Bronchial epithelial cell (primary cell): ENCODE data around the gene OR10H5. TPM values are rescaled to one million over a fixed set of nuclear protein-coding genes. Genes with fewer than 3 reads are reported as not detected.
"Not testable (repeated sequence)": the region's sequence is repeated elsewhere in the genome, so short reads cannot be mapped to it uniquely, and the experiment has no call there.

ENCODE experiments used
- DNase-seq: peaks from one replicate; pipeline ENCODE4 v3.0.0-alpha.2; 2010; ENCODE audit warnings: low read depth
- FAIRE-seq: peaks from 2 replicates; lab custom pipeline; 2011; peaks lifted over from hg19 to GRCh38; lab: Jason Lieb, UNC
- H3K27me3 ChIP-seq: 2 replicates; pipeline ENCODE4 v1.5.1; 2011; ENCODE audit warnings: low read length; ENCODE audit not compliant: control insufficient read depth, insufficient read depth
- H3K36me3 ChIP-seq: 2 replicates; pipeline ENCODE4 v1.5.1; 2011; ENCODE audit warnings: low read length; ENCODE audit not compliant: control insufficient read depth, insufficient read depth
- H3K4me3 ChIP-seq: 2 replicates; pipeline ENCODE4 v1.5.1; 2011; ENCODE audit warnings: mild to moderate bottlenecking, low read depth, low read length, control low read depth
- total RNA-seq: library from RNA; depleted of rRNA; stranded (reverse); fragments of >200 nt; gene quantifications from 2 replicates; pipeline ENCODE4 v1.2.1, GENCODE V29; 2014
- TF ChIP-seq, protein P1 (sequence below): IDR thresholded peaks from 2 replicates; pipeline ENCODE4 v1.5.1; 2011; ENCODE audit warnings: mild to moderate bottlenecking, moderate library complexity, low read length, control low read depth, inconsistent platforms; ENCODE audit not compliant: insufficient read depth, severe bottlenecking

OR10H5 gene
- total RNA-seq, 1 donor from 2014 or later: not detected

DNA sequence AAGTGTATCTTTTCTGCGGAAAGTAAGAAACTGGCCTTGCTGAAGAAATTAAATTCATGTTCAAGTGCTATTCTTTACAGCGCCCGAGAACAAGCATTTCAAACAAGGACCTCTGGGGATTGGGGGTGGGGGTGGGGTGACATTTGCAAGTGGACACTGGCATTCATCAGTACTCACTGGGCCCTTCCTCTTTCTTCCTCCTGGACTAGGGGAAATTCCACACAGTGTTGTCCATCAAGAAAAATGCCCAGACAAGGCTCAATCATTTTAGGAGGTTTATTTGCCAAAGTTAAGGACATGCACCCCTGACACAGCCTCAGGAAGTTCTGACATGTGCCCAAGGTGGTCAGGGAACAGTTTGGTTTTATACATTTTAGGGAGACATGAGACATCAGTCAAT is 50.9 kb downstream of the OR10H5 start:
- H3K27me3 ChIP-seq: no peaks in the 10 kb centered on the region
- H3K4me3 ChIP-seq: no peak overlapping the region
- FAIRE-seq: no peak
- no peak for DNase-seq
- TF ChIP-seq, protein P1, sequence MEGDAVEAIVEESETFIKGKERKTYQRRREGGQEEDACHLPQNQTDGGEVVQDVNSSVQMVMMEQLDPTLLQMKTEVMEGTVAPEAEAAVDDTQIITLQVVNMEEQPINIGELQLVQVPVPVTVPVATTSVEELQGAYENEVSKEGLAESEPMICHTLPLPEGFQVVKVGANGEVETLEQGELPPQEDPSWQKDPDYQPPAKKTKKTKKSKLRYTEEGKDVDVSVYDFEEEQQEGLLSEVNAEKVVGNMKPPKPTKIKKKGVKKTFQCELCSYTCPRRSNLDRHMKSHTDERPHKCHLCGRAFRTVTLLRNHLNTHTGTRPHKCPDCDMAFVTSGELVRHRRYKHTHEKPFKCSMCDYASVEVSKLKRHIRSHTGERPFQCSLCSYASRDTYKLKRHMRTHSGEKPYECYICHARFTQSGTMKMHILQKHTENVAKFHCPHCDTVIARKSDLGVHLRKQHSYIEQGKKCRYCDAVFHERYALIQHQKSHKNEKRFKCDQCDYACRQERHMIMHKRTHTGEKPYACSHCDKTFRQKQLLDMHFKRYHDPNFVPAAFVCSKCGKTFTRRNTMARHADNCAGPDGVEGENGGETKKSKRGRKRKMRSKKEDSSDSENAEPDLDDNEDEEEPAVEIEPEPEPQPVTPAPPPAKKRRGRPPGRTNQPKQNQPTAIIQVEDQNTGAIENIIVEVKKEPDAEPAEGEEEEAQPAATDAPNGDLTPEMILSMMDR: no peak
- no peaks in the 10 kb centered on the region for H3K36me3 ChIP-seq

DNA sequence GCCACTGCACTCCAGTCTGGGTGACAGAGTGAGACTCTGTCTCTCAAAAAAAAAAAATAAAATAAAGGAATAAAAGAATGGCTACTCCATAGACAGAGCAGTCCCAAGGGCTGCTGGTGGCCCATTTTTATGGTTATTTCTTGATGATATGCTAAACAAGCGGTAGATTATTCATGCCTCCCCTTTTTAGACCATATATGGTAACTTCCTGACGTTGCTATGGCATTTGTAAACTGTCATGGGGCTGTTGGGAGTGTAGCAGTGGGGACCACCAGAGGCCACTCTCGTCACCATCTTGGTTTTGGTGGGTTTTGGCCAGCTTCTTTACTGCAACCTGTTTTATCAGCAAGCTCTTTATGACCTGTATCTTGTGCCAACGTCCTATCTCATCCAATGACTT is 52.4 kb downstream of the OR10H5 start:
- not testable (repeated sequence) for H3K27me3 ChIP-seq, DNase-seq, FAIRE-seq

DNA sequence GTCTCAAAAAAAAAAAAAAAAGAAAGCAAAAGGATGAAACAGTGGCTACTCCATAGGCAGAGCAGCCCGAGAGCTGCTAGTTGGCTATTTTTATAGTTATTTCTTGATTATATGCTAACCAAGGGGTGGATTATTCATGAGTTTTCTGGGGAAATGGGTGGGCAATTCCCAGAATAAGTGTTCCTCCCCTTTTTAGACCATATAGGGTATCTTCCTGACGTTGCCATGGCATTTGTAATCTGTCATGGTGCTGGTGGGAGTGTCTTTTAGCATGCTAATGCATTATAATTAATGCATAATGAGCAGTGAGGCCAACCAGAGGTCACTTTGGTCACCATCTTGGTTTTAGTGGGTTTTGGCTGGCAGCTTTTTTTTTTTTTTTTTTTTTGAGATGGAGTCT is 53.4 kb downstream of the OR10H5 start:
- TF ChIP-seq, protein P1: no peak
- no peak for FAIRE-seq
- no peaks in the 10 kb centered on the region for H3K36me3 ChIP-seq

More for the DNA sequence above, 52.4 kb downstream of the OR10H5 start:
- H3K36me3 ChIP-seq, H3K4me3 ChIP-seq: not testable (repeated sequence)

DNA sequence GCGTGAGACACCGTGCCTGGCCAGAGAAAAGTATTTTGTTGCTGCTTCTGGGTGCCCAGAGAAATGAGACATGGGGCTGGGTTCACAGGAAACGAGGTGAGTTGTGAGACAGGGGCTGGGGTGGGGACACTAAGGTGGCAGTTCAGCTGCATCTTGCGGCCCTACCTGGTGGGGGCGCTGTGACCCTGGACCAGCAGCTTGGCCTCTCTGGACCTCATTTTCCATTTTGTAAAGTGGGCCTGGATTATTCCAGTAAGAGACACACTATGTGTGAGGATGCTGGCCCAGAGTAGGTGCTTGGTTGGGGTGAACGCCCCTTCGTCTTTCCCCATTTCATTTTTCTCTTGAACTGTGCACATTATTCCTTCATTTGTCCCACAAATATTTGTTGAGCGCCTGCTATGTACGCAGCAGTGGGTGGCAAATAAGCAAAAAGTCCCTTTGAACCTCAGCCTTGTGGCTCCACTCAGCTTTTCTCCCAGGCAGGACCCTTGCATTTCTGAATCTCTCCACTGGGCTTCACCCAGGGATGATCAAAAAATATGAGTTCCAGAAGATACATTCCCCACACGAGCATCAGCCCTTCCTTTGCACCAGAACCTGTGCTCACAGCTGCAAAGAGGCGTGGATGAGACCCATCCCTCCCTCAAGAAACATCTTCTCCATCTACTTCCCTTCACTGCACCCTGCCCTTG is 54.6 kb downstream of the OR10H5 start:
- Histone ChIP-seq H3K4me3 (no peak overlapping the region), H3K27me3 (no peaks in the 10 kb centered on the region), H3K36me3 (no peaks in the 10 kb centered on the region)
- DNase-seq (no peak), FAIRE-seq (no peak)
- TF ChIP-seq, protein P1: peak; percentile 16

More for the DNA sequence above, 53.4 kb downstream of the OR10H5 start:
- no peak for DNase-seq
- H3K27me3 ChIP-seq: no peaks in the 10 kb centered on the region
- H3K4me3 ChIP-seq: no peak overlapping the region

DNA sequence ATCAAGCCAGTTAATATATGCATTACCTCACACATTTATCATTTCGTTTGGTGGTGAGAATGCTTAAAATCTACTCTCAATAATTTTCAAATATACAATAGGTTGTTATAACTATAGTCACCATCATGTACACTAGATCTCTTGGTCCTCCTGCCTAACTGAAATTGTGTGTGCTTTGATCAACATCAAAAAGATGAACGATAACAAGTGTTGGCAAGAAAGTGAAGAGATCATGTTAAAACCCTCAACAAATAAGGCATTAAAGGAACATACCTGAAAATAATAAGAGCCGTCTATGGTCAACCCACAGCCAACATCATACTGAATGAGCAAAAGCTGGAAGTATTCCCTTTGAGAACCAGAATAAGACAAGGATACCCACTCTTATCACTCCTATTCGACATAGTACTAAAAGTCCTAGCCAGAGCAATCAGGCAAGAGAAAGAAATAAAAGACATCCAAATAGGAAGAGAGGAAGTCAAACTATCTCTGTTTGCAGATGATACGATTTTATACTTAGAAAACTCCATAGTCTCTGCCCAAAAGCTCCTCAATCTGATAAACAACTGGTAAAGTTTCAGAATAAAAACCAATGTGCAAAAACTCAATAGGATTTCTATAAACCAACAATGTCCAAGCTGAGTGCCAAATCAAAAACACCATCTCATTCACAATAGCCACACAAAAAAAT is 55.9 kb downstream of the OR10H5 start:
- TF ChIP-seq, protein P1: no peak
- Histone ChIP-seq H3K27me3 (no peaks in the 10 kb centered on the region), H3K36me3 (no peaks in the 10 kb centered on the region), H3K4me3 (no peak overlapping the region)
- no peak for DNase-seq
- no peak for FAIRE-seq

DNA sequence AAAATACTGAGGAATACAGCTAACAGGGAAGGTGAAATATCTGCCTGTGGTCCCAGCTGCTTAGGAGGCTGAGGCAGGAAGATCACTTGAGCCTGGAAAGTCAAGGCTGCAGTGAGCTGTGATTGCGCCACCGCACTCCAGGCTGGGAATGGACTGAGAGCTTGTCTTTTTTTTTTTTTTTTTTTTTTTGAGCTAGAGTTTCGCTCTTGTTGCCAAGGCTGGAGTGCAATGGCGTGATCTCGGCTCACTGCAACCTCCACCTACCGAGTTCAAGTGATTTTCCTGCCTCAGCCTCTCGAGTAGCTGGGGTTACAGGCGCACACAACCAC is 56.4 kb downstream of the OR10H5 start:
- not testable (repeated sequence) for H3K36me3 ChIP-seq, FAIRE-seq, H3K4me3 ChIP-seq, H3K27me3 ChIP-seq
- peak; percentile 44 for DNase-seq
